Upper lobe of left lung (tissue), 6 donors: ENCODE results near the gene PELO. TPM values are rescaled to one million over a fixed set of nuclear protein-coding genes. Genes with fewer than 3 reads are reported as not detected.

Source experiments
- ATAC-seq, 2 donors: fragments of 200-7000 bp; cut with Tn5 transposase; one replicate each; pipeline ENCODE4 v1.9.1; 2022; ENCODE audit warnings: mild to moderate bottlenecking in 2 of 2, moderate library complexity in 2 of 2; ENCODE audit not compliant: low FRiP score in 2 of 2
- DNase-seq, 2 donors: peaks; one replicate each; pipeline ENCODE4 v3.0.0-alpha.2; 2019 to 2020
- H3K27ac ChIP-seq, 4 donors: fragments of 200-600 bp; sonication (generic); one replicate each; pipeline ENCODE4 v1.5.1; 2016 to 2019
- H3K27me3 ChIP-seq, 4 donors: fragments of 200-600 bp; sonication (generic); one replicate each; pipeline ENCODE4 v1.5.1; 2017 to 2019
- H3K36me3 ChIP-seq, 4 donors: fragments of 200-600 bp; sonication (generic); one replicate each; pipeline ENCODE4 v1.5.1; 2016 to 2019
- H3K4me1 ChIP-seq, 4 donors: fragments of 200-600 bp; sonication (generic); one replicate each; pipeline ENCODE4 v1.5.1; 2018 to 2019
- H3K4me3 ChIP-seq, 4 donors: fragments of 200-600 bp; sonication (generic); one replicate each; pipeline ENCODE4 v1.5.1; 2017 to 2019; ENCODE audit warnings: mild to moderate bottlenecking in 2 of 4, moderate library complexity in 1 of 4
- H3K9me3 ChIP-seq, 4 donors: fragments of 200-600 bp; sonication (generic); one replicate each; pipeline ENCODE4 v1.5.1; 2018 to 2019
- CTCF ChIP-seq, 6 experiments: fragments of 450-650 bp in 4 of 6; fragments of 200-600 bp in 2 of 6; sonication (generic) in 2 of 6; IDR thresholded peaks; one replicate each; pipeline ENCODE4 v1.5.1; 2016 to 2019; ENCODE audit warnings: antibody characterized with exemption in 6 of 6
- EP300 ChIP-seq, 4 donors: sonication (generic); formaldehyde crosslinking; IDR thresholded peaks; one replicate each; pipeline ENCODE4 v1.5.1; 2017; ENCODE audit warnings: antibody characterized with exemption in 4 of 4, control low read depth in 2 of 4
- POLR2A ChIP-seq, 4 donors: fragments of 450-650 bp; IDR thresholded peaks; one replicate each; pipeline ENCODE4 v1.5.1; 2016 to 2017; ENCODE audit warnings: antibody characterized with exemption in 4 of 4, mild to moderate bottlenecking in 2 of 4
- POLR2AphosphoS5 ChIP-seq, 2 donors: sonication (generic); formaldehyde crosslinking; IDR thresholded peaks; one replicate each; pipeline ENCODE4 v1.5.1; 2017; ENCODE audit warnings: antibody characterized with exemption in 2 of 2
- WGBS, 2 donors: methylation state at CpG; one replicate each; pipeline ENCODE4 v1.1.5; 2017 to 2018; 5-methylcytosine and 5-hydroxymethylcytosine counted together
- total RNA-seq, 6 donors: library from RNA; depleted of rRNA in 4 of 6; stranded (reverse); fragments of >200 nt in 4 of 6; gene quantifications; one replicate each; pipeline versions ENCODE4 v1.1.0 to v1.2.1, GENCODE V29; 2016 to 2021
- donor health status: DM: no; HTN: no; CAD: no; lungs with moderate emphysema.
- donor health status: DM: no; HTN: yes; CAD: no; lungs with severe emphysema.

Gene PELO
- total RNA-seq, 6 donors from 2014 or later: 15.0 to 42.3 (median 28.7) TPM

- no peak for ATAC-seq
- Histone ChIP-seq H3K4me1 (peaks cover 7 to 27% (median 11%) of the 10 kb centered on the region in 4 donors), H3K36me3 (no peaks in the 10 kb centered on the region), H3K27me3 (no peaks in the 10 kb centered on the region), H3K4me3 (peak overlapping the region; percentile 51 to 81 (median 61)), H3K27ac (peak overlapping the region; percentile 88 to 94 (median 89)), H3K9me3 (no peaks in the 10 kb centered on the region)
- 5 to 14% methylated on average over 7 of the region's 7 CpGs for WGBS, 2 donors
- TF ChIP-seq POLR2A (IDR thresholded peaks at IDR 0.05) (no peak), CTCF (IDR thresholded peaks at IDR 0.05) (no peak), POLR2AphosphoS5 (IDR thresholded peaks at IDR 0.05) (no peak), EP300 (IDR thresholded peaks at IDR 0.05) (no peak)
- DNase-seq: no peak
Observed at GRCh38 chr5:52788505-52788821, 747 bp downstream of the PELO start.

- H3K4me3 ChIP-seq: peak overlapping the region; percentile 51 to 81 (median 61)
- ATAC-seq (no peak), DNase-seq (no peak)
- H3K9me3 ChIP-seq: no peaks in the 10 kb centered on the region
- H3K27ac ChIP-seq: peak overlapping the region; percentile 88 to 94 (median 89)
- no peaks in the 10 kb centered on the region for H3K27me3 ChIP-seq
- peaks cover 7 to 21% (median 13%) of the 10 kb centered on the region in 4 donors for H3K4me1 ChIP-seq
- no peaks in the 10 kb centered on the region for H3K36me3 ChIP-seq
- WGBS, 2 donors: 37 to 59% methylated on average over 1 of the region's 1 CpG
- TF ChIP-seq EP300 (IDR thresholded peaks at IDR 0.05): no peak
- no peak for TF ChIP-seq POLR2AphosphoS5 (IDR thresholded peaks at IDR 0.05)
- no peak for TF ChIP-seq CTCF (IDR thresholded peaks at IDR 0.05)
- TF ChIP-seq POLR2A (IDR thresholded peaks at IDR 0.05): no peak
Observed at GRCh38 chr5:52789378-52789777, 1.7 kb downstream of the PELO start.

GRCh38 chr5:52789851-52790250 lies 2.1 kb downstream of the PELO start:
- ATAC-seq: no peak
- DNase-seq: no peak
- TF ChIP-seq POLR2AphosphoS5 (IDR thresholded peaks at IDR 0.05) (no peak), EP300 (IDR thresholded peaks at IDR 0.05) (no peak)
- H3K9me3 ChIP-seq: no peaks in the 10 kb centered on the region
- 41 to 48% methylated on average over 2 of the region's 2 CpGs for WGBS, 2 donors
- peak overlapping the region in 3 of 4 donors; percentile 51 to 81 (median 71) for H3K4me3 ChIP-seq
- H3K27ac ChIP-seq: peak overlapping the region; percentile 88 to 94 (median 89)
- no peaks in the 10 kb centered on the region for H3K27me3 ChIP-seq
- no peaks in the 10 kb centered on the region for H3K36me3 ChIP-seq
- peaks cover 7 to 25% (median 13%) of the 10 kb centered on the region in 4 donors for H3K4me1 ChIP-seq

- Histone ChIP-seq H3K9me3 (no peaks in the 10 kb centered on the region), H3K4me3 (peak overlapping the region in 2 of 4 donors; percentile 71 to 81), H3K4me1 (peaks cover 7 to 23% (median 11%) of the 10 kb centered on the region in 4 donors), H3K27ac (peak overlapping the region in 2 of 4 donors; percentile 89 to 94), H3K36me3 (no peaks in the 10 kb centered on the region), H3K27me3 (no peaks in the 10 kb centered on the region)
- DNase-seq (no peak), ATAC-seq (no peak)
- TF ChIP-seq CTCF (IDR thresholded peaks at IDR 0.05): no peak
- no peak for TF ChIP-seq POLR2A (IDR thresholded peaks at IDR 0.05)
- TF ChIP-seq POLR2AphosphoS5 (IDR thresholded peaks at IDR 0.05): no peak
- TF ChIP-seq EP300 (IDR thresholded peaks at IDR 0.05): no peak
- WGBS, 2 donors: 75 to 82% methylated on average over 1 of the region's 1 CpG
Observed at GRCh38 chr5:52791366-52791765, 3.6 kb downstream of the PELO start.

GRCh38 chr5:52794519-52794918 lies 6.8 kb downstream of the PELO start:
- peaks cover 8 to 45% (median 19%) of the 10 kb centered on the region in 4 donors for H3K4me1 ChIP-seq
- peak in 1 of 2 donors; percentile 47 for DNase-seq
- no peak for ATAC-seq
- peak overlapping the region in 2 of 4 donors; percentile 6 to 38 for H3K27ac ChIP-seq
- no peak overlapping the region for H3K4me3 ChIP-seq
- H3K27me3 ChIP-seq: no peaks in the 10 kb centered on the region
- TF ChIP-seq POLR2AphosphoS5 (IDR thresholded peaks at IDR 0.05) (no peak), EP300 (IDR thresholded peaks at IDR 0.05) (peak in 1 of 4 donors; percentile 54), CTCF (IDR thresholded peaks at IDR 0.05) (no peak), POLR2A (IDR thresholded peaks at IDR 0.05) (no peak)
- H3K9me3 ChIP-seq: no peaks in the 10 kb centered on the region
- H3K36me3 ChIP-seq: no peaks in the 10 kb centered on the region
- WGBS, 2 donors: 23 to 29% methylated on average over 1 of the region's 1 CpG
